Endodermal cell (in vitro differentiated cells): ENCODE measurements around the gene EFTUD2. TPM values are rescaled to one million over a fixed set of nuclear protein-coding genes. Genes with fewer than 3 reads are reported as not detected.

Experiments used
- DNase-seq: peaks from one replicate; pipeline ENCODE4 v3.0.0-alpha.2; 2017
- H3K27ac ChIP-seq: 2 replicates; pipeline ENCODE4 v1.5.1; 2013; ENCODE audit warnings: mild to moderate bottlenecking, low read depth, low read length, moderate library complexity
- H3K27me3 ChIP-seq: 2 replicates; pipeline ENCODE4 v1.6.1; 2013; ENCODE audit warnings: mild to moderate bottlenecking, low read length, moderate library complexity; ENCODE audit not compliant: insufficient read depth, control insufficient read depth, poor library complexity, severe bottlenecking
- H3K36me3 ChIP-seq: 2 replicates; pipeline ENCODE4 v1.7.0; 2013; ENCODE audit warnings: mild to moderate bottlenecking, low read length, moderate library complexity; ENCODE audit not compliant: control insufficient read depth, insufficient read depth
- H3K4me1 ChIP-seq: one replicate; pipeline ENCODE4 v1.7.0; 2013; ENCODE audit warnings: low read length; ENCODE audit not compliant: control insufficient read depth, insufficient read depth
- H3K4me3 ChIP-seq: 2 replicates; pipeline ENCODE4 v1.5.1; 2013; ENCODE audit warnings: mild to moderate bottlenecking, low read length, moderate library complexity
- H3K9ac ChIP-seq: 2 replicates; pipeline ENCODE4 v1.6.1; 2013; ENCODE audit warnings: mild to moderate bottlenecking, low read length, moderate library complexity; ENCODE audit not compliant: poor library complexity, severe bottlenecking; ENCODE audit errors: extremely low read depth
- H3K9me3 ChIP-seq: 2 replicates; pipeline ENCODE4 v1.6.1; 2013; ENCODE audit warnings: mild to moderate bottlenecking, low read length, moderate library complexity; ENCODE audit not compliant: control insufficient read depth
- H3K27ac Mint-ChIP-seq: 2 replicates; pipeline ENCODE4 v1.8.0; 2020; ENCODE audit warnings: mixed read lengths
- H3K27me3 Mint-ChIP-seq: 2 replicates; pipeline ENCODE4 v1.8.0; 2021; ENCODE audit warnings: mild to moderate bottlenecking, mixed read lengths; ENCODE audit not compliant: insufficient read depth
- H3K36me3 Mint-ChIP-seq: 2 replicates; pipeline ENCODE4 v1.8.0; 2020; ENCODE audit warnings: low read depth, mixed read lengths
- H3K4me1 Mint-ChIP-seq: 2 replicates; pipeline ENCODE4 v1.8.0; 2020; ENCODE audit warnings: mixed read lengths
- H3K4me3 Mint-ChIP-seq: 2 replicates; pipeline ENCODE4 v1.8.0; 2020; ENCODE audit warnings: mild to moderate bottlenecking, moderate library complexity, mixed read lengths
- H3K9me3 Mint-ChIP-seq: 2 replicates; pipeline ENCODE4 v1.8.0; 2020; ENCODE audit warnings: mild to moderate bottlenecking, mixed read lengths
- CTCF ChIP-seq: fragments of 200-600 bp; sonication (generic); conservative IDR thresholded peaks from 2 replicates; pipeline ENCODE4 v1.5.0; 2021; ENCODE audit warnings: antibody characterized with exemption, mild to moderate bottlenecking
- WGBS, 2 experiments: methylation state at CpG; one replicate each; pipeline versions ENCODE4 v1.1.5 to v1.1.7; 2013; ENCODE audit warnings: missing lambda C conversion rate in 2 of 2, mixed read lengths in 1 of 2; ENCODE audit not compliant: insufficient coverage in 1 of 2, insufficient read length in 1 of 2; 5-methylcytosine and 5-hydroxymethylcytosine counted together
- total RNA-seq, 2 donors: library from RNA; stranded (reverse); fragmentation: NEBNext Ultra II Directional in 1 of 2; extraction: Animal tissue kit (Norgen Biotek cat#: 25700) in 1 of 2; gene quantifications; 2 replicates in 1 of 2; 3 replicates in 1 of 2; pipeline ENCODE4 v1.2.1, GENCODE V29; 2021

Gene EFTUD2
- total RNA-seq, 2 donors from 2014 or later = 145 to 171 TPM

- Mint-ChIP-seq H3K9me3 (no peaks in the 10 kb centered on the region), H3K27ac (no peak overlapping the region), H3K27me3 (peaks cover 51% of the 10 kb centered on the region), H3K36me3 (no peaks in the 10 kb centered on the region), H3K4me1 (no peaks in the 10 kb centered on the region), H3K4me3 (no peak overlapping the region)
- Histone ChIP-seq H3K36me3 (no peaks in the 10 kb centered on the region), H3K27me3 (peaks cover 31% of the 10 kb centered on the region), H3K4me1 (no peaks in the 10 kb centered on the region), H3K27ac (no peak overlapping the region), H3K9me3 (no peaks in the 10 kb centered on the region), H3K4me3 (no peak overlapping the region), H3K9ac (no peak overlapping the region)
- peak; percentile 51 for DNase-seq
- WGBS, 2 experiments = 81 to 85% methylated on average over 6 to 11 of the region's 11 CpGs
- TF ChIP-seq CTCF = no peak
These were observed 10.5 kb upstream of the EFTUD2 start for GRCh38 chr17:44909681-44910144.

- Mint-ChIP-seq H3K27me3 (peaks cover 42% of the 10 kb centered on the region), H3K27ac (no peak overlapping the region), H3K4me1 (no peaks in the 10 kb centered on the region), H3K4me3 (no peak overlapping the region), H3K36me3 (no peaks in the 10 kb centered on the region), H3K9me3 (no peaks in the 10 kb centered on the region)
- no peak for DNase-seq
- no peak for TF ChIP-seq CTCF
- H3K9me3 ChIP-seq = no peaks in the 10 kb centered on the region
- H3K4me3 ChIP-seq = no peak overlapping the region
- H3K4me1 ChIP-seq = no peaks in the 10 kb centered on the region
- H3K27ac ChIP-seq = no peak overlapping the region
- H3K9ac ChIP-seq = no peak overlapping the region
- H3K36me3 ChIP-seq = no peaks in the 10 kb centered on the region
- peaks cover 25% of the 10 kb centered on the region for H3K27me3 ChIP-seq
- WGBS, 2 experiments = 96% methylated on average over 8 to 10 of the region's 10 CpGs
These were observed 9.6 kb upstream of the EFTUD2 start for GRCh38 chr17:44908761-44909326.

- 91 to 96% methylated on average over 4 to 11 of the region's 11 CpGs for WGBS, 2 experiments
- H3K9ac ChIP-seq = no peak overlapping the region
- no peak overlapping the region for H3K27ac Mint-ChIP-seq
- TF ChIP-seq CTCF = no peak
- no peaks in the 10 kb centered on the region for H3K4me1 ChIP-seq
- H3K4me3 ChIP-seq = no peak overlapping the region
- H3K4me3 Mint-ChIP-seq = no peak overlapping the region
- no peak for DNase-seq
- H3K4me1 Mint-ChIP-seq = no peaks in the 10 kb centered on the region
- no peaks in the 10 kb centered on the region for H3K9me3 ChIP-seq
- no peaks in the 10 kb centered on the region for H3K36me3 Mint-ChIP-seq
- no peaks in the 10 kb centered on the region for H3K36me3 ChIP-seq
- H3K27ac ChIP-seq = no peak overlapping the region
- H3K27me3 ChIP-seq = peaks cover 16% of the 10 kb centered on the region
- peaks cover 34% of the 10 kb centered on the region for H3K27me3 Mint-ChIP-seq
- H3K9me3 Mint-ChIP-seq = no peaks in the 10 kb centered on the region
These were observed 8.7 kb upstream of the EFTUD2 start for GRCh38 chr17:44907729-44908470.
